SKM-1 treated with dmso at 0.1 percent for 144 hours (cell line): Measurements from ENCODE around the gene BLOC1S5.
"Not testable (repeated sequence)": the region's sequence is repeated elsewhere in the genome, so short reads cannot be mapped to it uniquely, and the experiment has no call there.

Experiments
- DNase-seq: peaks from one replicate; lab custom pipeline; 2025; ENCODE audit not compliant: unreplicated experiment; lab: John Stamatoyannopoulos, UW

Gene BLOC1S5

DNA sequence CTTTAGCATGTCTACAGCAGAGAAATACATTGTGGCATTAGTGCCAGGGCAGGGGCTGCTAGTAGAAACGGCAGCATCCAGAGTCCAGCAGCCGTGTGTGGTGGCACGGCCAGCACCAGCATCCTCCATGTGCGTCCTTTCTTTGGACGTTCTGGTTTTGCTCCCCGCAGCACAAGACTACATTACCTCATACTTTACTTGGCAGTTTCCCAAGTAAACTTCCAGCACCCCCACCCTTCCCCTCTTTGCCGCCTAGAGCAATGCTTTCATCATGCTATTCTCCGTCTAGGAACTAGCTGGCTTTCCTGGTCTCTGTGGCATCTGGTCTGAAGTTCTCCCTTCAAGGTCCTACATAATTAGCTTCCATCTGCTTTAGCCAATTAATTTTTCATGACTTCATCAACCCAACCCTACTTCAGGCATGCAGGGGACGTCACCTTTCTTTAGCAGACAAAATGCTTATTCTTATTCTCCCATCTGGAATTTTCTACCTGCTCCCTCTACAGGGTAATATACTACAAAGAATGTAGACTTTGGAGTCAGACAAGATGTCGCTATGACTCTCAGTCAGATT, 67.6 kb downstream of the BLOC1S5 start:
- no peak for DNase-seq

- DNase-seq, result no peak
Observed at GRCh38 chr6:7993952-7994351, 70.2 kb downstream of the BLOC1S5 start.

GRCh38 chr6:7993399-7993798, 70.8 kb downstream of the BLOC1S5 start:
- no peak for DNase-seq

DNA sequence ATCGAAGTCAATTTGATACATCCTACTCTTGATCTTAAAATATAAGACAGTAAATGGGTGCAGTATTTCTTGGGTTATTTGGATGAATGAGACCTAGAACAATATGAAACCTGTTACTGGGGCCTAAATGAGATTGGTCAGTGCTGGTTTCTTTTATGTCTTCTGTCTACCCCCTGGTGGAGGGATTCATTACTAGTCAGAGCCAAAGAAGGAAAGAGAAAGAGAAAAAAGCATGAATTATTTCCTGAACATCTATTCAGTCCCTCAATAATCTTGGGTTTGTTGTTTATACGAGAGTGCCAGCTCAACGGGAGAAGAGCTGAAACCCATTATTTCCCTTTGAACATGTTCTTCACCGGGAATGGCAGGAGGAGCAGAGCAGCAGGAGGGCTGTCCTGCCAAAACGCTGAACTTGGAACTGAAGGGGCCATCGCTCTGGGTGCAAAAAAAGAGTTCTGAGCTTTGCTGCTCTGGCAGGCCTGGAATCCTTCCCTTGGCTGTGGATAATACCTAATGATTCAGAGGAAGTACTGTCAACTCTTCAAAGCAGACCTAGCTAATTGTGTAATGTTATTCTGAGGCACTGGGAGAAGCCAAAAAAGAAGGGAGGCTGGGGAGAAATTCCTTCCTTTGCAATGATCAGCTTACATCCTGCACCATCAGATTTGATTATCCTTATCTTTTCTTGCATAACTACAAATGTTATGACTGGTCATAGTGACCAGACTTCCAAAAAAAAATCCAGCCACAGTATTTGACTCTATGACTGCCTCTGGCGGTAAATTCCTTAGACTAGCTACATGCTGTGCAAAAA, 72.0 kb downstream of the BLOC1S5 start:
- DNase-seq, result peak; percentile 25

GRCh38 chr6:7991536-7991935, 72.7 kb downstream of the BLOC1S5 start:
- DNase-seq, result no peak

DNA sequence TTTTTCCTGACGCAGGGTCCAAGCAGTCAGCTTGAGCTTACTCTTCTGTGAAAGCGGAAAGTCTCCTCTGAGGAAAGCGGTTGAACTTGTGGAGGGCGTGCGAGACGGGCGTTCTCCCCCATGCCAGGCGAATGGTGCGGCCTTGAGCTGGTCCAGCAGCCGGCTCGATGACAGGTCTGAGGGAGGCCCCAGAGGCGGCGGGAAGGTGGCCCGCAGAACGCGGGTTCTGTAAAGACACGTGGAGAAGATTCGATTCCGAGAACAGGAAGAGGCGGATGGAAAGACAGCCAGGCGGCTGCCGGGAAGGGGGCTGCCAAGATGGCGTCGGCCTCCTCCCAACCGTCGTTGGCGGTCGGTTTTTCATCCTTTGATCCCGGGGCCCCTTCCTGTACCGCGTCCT, 78.0 kb downstream of the BLOC1S5 start:
- no peak for DNase-seq

- not testable (repeated sequence) for DNase-seq
Observed at GRCh38 chr6:7983967-7984366, 80.2 kb downstream of the BLOC1S5 start.

- no peak for DNase-seq
Observed at GRCh38 chr6:7979831-7980230, 84.4 kb downstream of the BLOC1S5 start.

GRCh38 chr6:7978736-7979135, 85.5 kb downstream of the BLOC1S5 start:
- peak; percentile 61 for DNase-seq

DNA sequence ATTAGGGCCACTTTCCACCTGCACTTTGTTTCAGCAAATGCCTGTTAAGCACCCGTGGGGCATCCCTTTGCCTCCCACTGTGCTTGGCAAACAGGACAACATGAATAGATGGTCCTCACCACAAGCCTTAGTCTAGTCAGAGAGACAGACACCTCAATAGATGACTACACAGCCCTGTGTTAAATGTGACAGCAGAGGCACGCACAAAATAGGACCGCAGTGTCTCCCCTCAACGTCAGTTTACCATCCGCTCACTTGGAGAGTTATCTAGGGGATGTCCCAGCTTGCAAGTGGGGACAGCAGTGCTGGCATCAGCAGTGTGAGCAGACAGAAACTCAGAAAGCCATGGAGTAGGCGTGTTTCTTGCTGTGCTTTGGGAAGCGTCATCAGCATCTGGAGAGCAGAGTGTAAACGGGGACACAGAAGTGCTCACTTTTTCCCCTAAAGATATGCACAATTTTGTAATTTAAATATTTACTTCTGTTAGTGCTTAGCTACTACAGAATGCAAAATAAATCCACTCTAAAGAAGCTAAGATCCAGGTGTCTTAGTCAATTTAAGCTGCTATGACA, 87.6 kb downstream of the BLOC1S5 start:
- DNase-seq, result no peak

GRCh38 chr6:7975764-7976146, 88.4 kb downstream of the BLOC1S5 start:
- DNase-seq, result no peak

- DNase-seq, result no peak
Observed at GRCh38 chr6:7974938-7975763, 89.0 kb downstream of the BLOC1S5 start.

DNA sequence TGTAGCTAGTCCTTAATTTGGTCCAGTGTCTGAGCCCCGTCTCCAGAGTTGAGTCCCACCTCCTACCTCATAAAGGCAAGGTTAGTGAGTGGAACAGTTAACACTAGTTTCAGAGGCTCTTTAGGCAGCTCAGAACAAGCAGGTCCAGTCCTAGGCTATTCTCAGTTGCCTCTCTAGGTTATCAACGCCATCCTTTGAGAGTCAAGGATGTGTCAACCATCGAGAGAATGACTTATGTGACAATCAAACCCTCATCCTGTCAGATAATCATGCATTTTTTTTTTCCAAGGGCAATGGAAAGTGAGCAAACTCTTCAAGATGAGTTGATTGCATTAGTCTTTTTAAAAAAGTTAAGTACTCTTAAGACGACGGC, 89.6 kb downstream of the BLOC1S5 start:
- DNase-seq, result no peak

GRCh38 chr6:7973584-7973983, 90.6 kb downstream of the BLOC1S5 start:
- DNase-seq, result no peak

DNA sequence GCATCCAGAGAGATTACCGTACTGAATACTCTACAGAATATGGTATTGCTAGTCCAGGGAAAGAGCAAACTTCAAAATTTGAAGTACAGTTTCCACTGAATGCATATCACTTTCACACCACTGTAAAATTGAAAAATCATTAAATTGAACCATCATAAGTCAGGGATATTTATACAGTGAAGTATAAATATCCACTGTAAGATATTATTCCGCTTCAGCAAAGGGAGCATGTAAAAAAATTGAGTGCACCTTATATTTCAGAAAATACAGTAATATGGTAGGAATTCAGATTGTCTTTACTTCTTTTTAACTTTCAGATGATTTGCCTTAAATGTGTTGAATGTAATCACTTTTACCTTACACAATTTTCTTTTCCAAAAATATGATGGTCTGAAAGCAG, 92.7 kb downstream of the BLOC1S5 start:
- DNase-seq, result no peak

DNA sequence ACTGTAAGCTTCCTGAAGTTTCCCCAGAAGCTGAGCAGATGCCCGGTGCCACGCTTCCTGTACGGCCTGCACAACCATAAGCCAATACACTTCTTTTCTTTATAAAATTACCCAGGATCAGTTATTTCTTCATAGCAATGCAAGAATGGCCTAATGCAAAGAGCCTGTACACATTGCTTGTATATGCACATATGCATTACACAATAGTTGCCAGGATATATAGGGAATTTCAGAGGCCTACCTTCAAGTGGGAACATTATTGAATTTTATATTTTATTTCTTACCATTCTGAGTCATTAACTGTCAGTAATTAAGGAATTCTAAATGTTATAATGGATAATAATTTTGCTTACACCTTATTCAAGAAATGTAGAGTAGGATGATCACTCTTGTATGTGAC, 93.6 kb downstream of the BLOC1S5 start:
- DNase-seq, result no peak
